Gastroesophageal sphincter (tissue), 4 donors: ENCODE measurements around the gene OR2T10. TPM values are rescaled to one million over a fixed set of nuclear protein-coding genes. Genes with fewer than 3 reads are reported as not detected.

ENCODE experiments used
- ATAC-seq: fragments of 150-250 bp; one replicate; pipeline ENCODE4 v1.9.1; 2016; ENCODE audit warnings: mild to moderate bottlenecking, moderate library complexity
- H3K27ac ChIP-seq, 4 donors: fragments of 200-600 bp; sonication (generic) in 3 of 4; 1 replicate in 3 of 4; 2 replicates in 1 of 4; pipeline ENCODE4 v1.5.1; 2016 to 2019
- H3K27me3 ChIP-seq: fragments of 200-600 bp; sonication (generic); one replicate; pipeline ENCODE4 v1.5.1; 2019
- H3K36me3 ChIP-seq, 2 donors: fragments of 200-600 bp; sonication (generic); one replicate each; pipeline ENCODE4 v1.5.1; 2019; ENCODE audit warnings: control low read depth in 1 of 2
- H3K4me1 ChIP-seq, 3 donors: fragments of 200-600 bp; sonication (generic); 1 replicate in 2 of 3; 2 replicates in 1 of 3; pipeline ENCODE4 v1.5.1; 2016 to 2019; ENCODE audit warnings: control low read depth in 2 of 3
- H3K4me3 ChIP-seq, 2 donors: fragments of 200-600 bp; sonication (generic); one replicate each; pipeline ENCODE4 v1.5.1; 2019; ENCODE audit warnings: mild to moderate bottlenecking in 1 of 2, moderate library complexity in 1 of 2
- H3K9me3 ChIP-seq, 3 donors: fragments of 200-600 bp; sonication (generic); one replicate each; pipeline ENCODE4 v1.5.1; 2017 to 2019; ENCODE audit warnings: control low read depth in 2 of 3
- EP300 ChIP-seq: sonication (generic); formaldehyde crosslinking; IDR thresholded peaks from one replicate; pipeline ENCODE4 v1.6.1; 2017; ENCODE audit warnings: antibody characterized with exemption, mild to moderate bottlenecking
- POLR2A ChIP-seq, 2 donors: fragments of 450-650 bp; IDR thresholded peaks; one replicate each; pipeline ENCODE4 v1.6.1; 2017; ENCODE audit warnings: antibody characterized with exemption in 2 of 2, mild to moderate bottlenecking in 2 of 2, moderate library complexity in 1 of 2
- POLR2AphosphoS5 ChIP-seq: sonication (generic); formaldehyde crosslinking; IDR thresholded peaks from one replicate; pipeline ENCODE4 v1.6.1; 2017; ENCODE audit warnings: antibody characterized with exemption
- WGBS, 2 donors: methylation state at CpG; one replicate each; pipeline ENCODE4 v1.1.5; 2018; ENCODE audit warnings: low coverage in 1 of 2; 5-methylcytosine and 5-hydroxymethylcytosine counted together
- total RNA-seq, 4 donors: library from RNA; depleted of rRNA; stranded (reverse); fragments of >200 nt; gene quantifications; one replicate each; pipeline ENCODE4 v1.1.0, GENCODE V29; 2016
- TF ChIP-seq, protein P1 (sequence below), 4 experiments: fragments of 200-600 bp in 2 of 4; fragments of 450-650 bp in 2 of 4; sonication (generic) in 1 of 4; IDR thresholded peaks; one replicate each; pipeline ENCODE4 v1.5.1; 2017 to 2019; ENCODE audit warnings: antibody characterized with exemption in 4 of 4, mild to moderate bottlenecking in 2 of 4, moderate library complexity in 2 of 4

OR2T10 gene
- total RNA-seq, 4 donors from 2014 or later = not detected

DNA sequence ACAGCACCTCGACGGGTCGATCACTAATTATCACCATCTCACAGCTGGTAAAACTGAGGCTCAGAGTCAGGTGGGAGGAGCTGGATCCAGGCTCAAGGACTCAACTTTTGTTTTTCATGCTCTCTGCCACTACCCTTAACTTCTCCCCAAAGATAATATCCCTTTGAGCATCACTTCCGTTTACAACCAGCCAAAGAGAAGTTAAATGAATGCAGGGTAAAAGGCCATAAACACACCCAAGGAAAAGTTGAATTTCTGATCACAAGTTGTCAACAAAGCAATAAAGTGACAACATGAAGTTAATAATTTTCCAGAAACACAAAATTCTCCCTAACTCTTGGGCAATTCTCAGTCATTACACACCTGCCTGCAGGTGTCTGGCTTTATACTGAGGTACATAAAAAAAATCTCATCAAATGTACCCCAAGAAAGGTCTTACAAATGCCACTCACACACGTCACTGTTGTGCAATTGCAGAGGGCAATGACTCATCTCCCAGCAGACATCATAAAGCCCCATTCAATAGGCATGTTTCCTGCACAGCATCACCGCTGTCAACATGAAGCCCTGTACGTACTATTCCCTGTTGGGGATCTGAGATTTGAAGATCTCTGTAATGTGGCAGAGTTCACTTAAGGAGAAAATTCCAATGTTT, 34.0 kb upstream of the OR2T10 start:
- no peaks in the 10 kb centered on the region for H3K9me3 ChIP-seq
- H3K4me1 ChIP-seq = no peaks in the 10 kb centered on the region
- no peak overlapping the region for H3K4me3 ChIP-seq
- no peak for TF ChIP-seq POLR2A (IDR thresholded peaks at IDR 0.05)
- TF ChIP-seq, protein P1, sequence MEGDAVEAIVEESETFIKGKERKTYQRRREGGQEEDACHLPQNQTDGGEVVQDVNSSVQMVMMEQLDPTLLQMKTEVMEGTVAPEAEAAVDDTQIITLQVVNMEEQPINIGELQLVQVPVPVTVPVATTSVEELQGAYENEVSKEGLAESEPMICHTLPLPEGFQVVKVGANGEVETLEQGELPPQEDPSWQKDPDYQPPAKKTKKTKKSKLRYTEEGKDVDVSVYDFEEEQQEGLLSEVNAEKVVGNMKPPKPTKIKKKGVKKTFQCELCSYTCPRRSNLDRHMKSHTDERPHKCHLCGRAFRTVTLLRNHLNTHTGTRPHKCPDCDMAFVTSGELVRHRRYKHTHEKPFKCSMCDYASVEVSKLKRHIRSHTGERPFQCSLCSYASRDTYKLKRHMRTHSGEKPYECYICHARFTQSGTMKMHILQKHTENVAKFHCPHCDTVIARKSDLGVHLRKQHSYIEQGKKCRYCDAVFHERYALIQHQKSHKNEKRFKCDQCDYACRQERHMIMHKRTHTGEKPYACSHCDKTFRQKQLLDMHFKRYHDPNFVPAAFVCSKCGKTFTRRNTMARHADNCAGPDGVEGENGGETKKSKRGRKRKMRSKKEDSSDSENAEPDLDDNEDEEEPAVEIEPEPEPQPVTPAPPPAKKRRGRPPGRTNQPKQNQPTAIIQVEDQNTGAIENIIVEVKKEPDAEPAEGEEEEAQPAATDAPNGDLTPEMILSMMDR (IDR thresholded peaks at IDR 0.05) = no peak
- TF ChIP-seq POLR2AphosphoS5 = no peak
- TF ChIP-seq EP300 = no peak
- H3K36me3 ChIP-seq = no peaks in the 10 kb centered on the region
- ATAC-seq = no peak
- 64 to 94% methylated on average over 5 of the region's 7 CpGs for WGBS, 2 donors
- H3K27ac ChIP-seq = no peak overlapping the region
- H3K27me3 ChIP-seq = no peaks in the 10 kb centered on the region

DNA sequence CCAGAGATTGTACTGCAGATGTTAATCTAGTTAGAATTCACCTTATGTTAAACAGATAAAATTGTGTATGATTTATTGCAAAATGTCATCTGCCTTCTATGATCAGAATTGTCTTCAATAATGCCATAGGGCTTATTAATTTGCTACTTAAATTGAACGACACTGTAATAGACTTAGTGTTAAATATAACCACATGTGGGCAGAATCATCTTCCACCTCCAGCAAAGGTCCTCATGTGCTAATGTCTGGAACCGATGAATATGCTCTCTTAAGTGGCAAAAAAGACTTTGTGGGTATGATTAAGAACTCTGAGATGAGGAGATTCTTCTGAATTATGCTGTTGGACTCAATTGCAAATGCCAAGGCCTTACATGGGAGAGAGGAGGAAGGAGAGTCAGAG, 33.1 kb upstream of the OR2T10 start:
- 67 to 86% methylated on average over 2 of the region's 2 CpGs for WGBS, 2 donors
- no peak for ATAC-seq
- Histone ChIP-seq H3K4me1 (no peaks in the 10 kb centered on the region), H3K27ac (no peak overlapping the region), H3K4me3 (no peak overlapping the region), H3K27me3 (no peaks in the 10 kb centered on the region), H3K9me3 (no peaks in the 10 kb centered on the region), H3K36me3 (no peaks in the 10 kb centered on the region)
- TF ChIP-seq POLR2AphosphoS5 (no peak), POLR2A (IDR thresholded peaks at IDR 0.05) (no peak)
- TF ChIP-seq, protein P1 (IDR thresholded peaks at IDR 0.05) = no peak

DNA sequence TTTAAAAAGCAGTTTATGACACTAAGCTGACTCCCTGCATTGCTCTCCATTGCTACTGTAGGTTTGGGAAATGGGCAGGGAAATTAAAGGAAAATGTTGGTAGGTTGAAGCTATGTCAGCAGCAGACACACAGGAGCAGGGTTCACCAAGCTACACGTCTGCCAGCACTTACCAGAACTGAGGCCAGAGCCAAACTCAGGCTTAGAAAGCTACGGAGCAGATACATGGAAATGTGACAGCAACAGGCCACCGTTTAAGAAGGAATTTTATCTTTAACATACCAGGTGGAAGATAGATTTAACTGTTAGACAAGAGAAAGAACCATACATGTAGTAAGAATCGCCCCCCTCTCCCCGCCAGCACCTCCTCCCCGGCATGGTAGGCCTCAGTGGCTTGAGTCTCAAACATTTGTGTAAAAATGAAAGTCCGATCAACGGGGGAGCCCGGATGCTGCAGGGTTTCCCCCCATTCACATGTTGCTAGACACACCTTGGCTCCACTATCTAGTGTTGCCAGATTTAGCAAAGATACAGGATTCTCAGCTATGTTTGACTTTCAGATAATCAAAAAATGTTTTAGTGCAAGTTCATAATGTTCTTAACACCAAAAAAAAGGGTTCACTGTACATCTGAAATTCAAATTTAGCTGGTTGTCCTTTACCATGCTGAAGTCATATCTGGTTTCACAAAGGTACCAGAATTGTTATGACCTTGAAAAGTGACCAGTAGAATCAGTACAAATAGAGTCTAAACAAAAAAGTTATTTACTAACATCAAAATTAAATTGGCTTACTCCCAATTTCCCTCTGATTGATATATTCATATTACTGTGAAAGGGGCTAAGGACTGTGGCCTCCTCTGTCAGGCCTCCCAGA, 30.7 kb upstream of the OR2T10 start:
- no peaks in the 10 kb centered on the region for H3K36me3 ChIP-seq
- TF ChIP-seq POLR2A (IDR thresholded peaks at IDR 0.05) (no peak), POLR2AphosphoS5 (no peak), EP300 (no peak)
- H3K27me3 ChIP-seq = no peaks in the 10 kb centered on the region
- no peak overlapping the region for H3K4me3 ChIP-seq
- WGBS, 2 donors = 64 to 93% methylated on average over 3 to 9 of the region's 9 CpGs
- no peaks in the 10 kb centered on the region for H3K4me1 ChIP-seq
- no peak overlapping the region for H3K27ac ChIP-seq
- H3K9me3 ChIP-seq = no peaks in the 10 kb centered on the region
- no peak for ATAC-seq

DNA sequence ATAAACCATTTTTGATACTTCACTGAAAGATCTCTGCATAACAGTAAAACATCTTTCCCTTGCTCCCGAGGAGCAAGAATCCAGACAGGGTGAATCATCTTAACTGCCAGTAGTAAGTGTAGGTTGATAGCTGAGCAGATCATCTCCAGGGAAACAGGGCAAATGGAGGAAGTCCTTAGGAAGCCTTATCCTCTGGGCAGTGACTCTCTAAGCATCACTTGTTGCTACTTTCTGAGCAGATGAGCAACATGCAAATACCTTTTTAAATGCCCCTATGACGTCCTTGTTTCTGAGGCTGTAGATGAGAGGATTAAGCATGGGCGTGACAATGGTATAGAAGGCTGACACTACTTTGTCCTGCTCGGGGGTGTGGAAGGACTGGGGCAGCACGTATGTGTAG, 28.5 kb upstream of the OR2T10 start:
- H3K4me3 ChIP-seq = no peak overlapping the region
- H3K9me3 ChIP-seq = no peaks in the 10 kb centered on the region
- H3K4me1 ChIP-seq = no peaks in the 10 kb centered on the region
- TF ChIP-seq POLR2A (IDR thresholded peaks at IDR 0.05) (no peak), POLR2AphosphoS5 (no peak), EP300 (no peak)
- TF ChIP-seq, protein P1 (IDR thresholded peaks at IDR 0.05) = no peak
- 60 to 61% methylated on average over 1 to 5 of the region's 5 CpGs for WGBS, 2 donors
- no peak for ATAC-seq
- no peak overlapping the region for H3K27ac ChIP-seq
- no peaks in the 10 kb centered on the region for H3K27me3 ChIP-seq
- H3K36me3 ChIP-seq = no peaks in the 10 kb centered on the region

DNA sequence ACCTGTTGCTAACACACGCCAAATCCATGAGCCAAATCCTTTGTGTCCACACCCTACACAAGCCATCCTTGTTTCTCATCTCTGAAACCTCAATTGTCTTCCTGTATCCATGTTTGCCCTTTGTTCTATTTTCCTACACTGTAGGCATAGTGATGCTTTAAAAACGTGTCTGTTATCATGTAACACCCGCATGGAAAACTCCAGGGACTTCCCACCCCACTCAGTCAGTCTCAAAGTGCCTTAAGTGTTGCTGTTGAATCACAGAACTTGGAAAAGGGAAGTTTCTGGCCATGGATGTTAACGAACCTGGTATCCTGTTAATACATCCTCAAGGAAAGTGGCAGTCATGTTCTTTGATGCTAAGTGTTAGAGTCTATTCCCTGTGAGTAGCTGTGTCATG, 27.7 kb upstream of the OR2T10 start:
- Histone ChIP-seq H3K9me3 (no peaks in the 10 kb centered on the region), H3K36me3 (no peaks in the 10 kb centered on the region), H3K27me3 (no peaks in the 10 kb centered on the region), H3K4me3 (no peak overlapping the region), H3K4me1 (no peaks in the 10 kb centered on the region), H3K27ac (no peak overlapping the region)
- no peak for ATAC-seq
- 70% methylated on average over 4 of the region's 4 CpGs; no CpG with 5 or more reads in 1 of the 2 donors for WGBS, 2 donors
- TF ChIP-seq POLR2AphosphoS5 = no peak
- no peak for TF ChIP-seq POLR2A (IDR thresholded peaks at IDR 0.05)
- TF ChIP-seq, protein P1 (IDR thresholded peaks at IDR 0.05) = no peak
- no peak for TF ChIP-seq EP300
